Colon (tissue), 2 donors: ENCODE measurements around the gene SLF1.

ENCODE experiments used
- FAIRE-seq: peaks from 2 replicates; lab custom pipeline; 2012; peaks lifted over from hg19 to GRCh38; lab: Jason Lieb, UNC
- donor health status: control.
- donor health status: control.

The SLF1 gene

GRCh38 chr5:94661086-94661485, 42.6 kb downstream of the SLF1 start:
- no peak for FAIRE-seq

- FAIRE-seq = no peak
These were observed 49.5 kb downstream of the SLF1 start for GRCh38 chr5:94667937-94668336.

DNA sequence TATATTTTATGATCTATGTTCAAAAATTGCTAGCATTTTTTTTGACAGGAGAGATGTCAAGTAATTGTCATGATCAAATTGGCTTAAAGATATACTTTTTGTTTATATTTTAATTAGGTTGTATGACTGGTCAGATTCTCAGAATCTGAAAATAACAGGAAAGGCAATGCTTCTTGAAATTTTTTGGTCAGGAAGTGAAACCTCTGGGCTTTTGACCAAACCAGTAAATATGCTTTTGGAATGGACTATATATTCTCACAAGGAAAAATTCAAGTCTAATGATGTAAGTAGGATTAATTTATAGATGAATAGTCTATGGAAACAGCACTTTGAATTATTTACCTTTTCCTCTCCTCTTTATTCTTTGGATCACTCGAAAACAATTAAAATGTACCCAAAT, 52.3 kb downstream of the SLF1 start:
- no peak for FAIRE-seq

DNA sequence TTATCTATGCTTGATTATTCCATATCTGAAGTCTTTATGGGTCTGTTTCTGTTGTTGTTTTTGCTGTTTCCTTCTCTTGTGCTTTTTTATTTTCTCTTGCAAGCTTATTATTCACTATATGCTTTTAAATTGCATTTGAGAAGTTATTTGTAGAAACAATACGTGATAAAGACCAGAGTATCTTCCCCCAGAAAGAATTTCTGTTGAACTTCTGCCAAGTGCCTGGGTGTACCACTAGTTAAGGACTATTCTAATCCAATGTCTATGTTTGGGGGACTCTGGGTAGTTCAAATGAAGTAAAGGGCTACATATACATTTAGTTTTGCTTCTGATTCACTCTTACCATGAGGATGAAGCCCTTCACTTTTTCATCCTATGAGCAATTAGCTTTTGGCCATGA, 54.3 kb downstream of the SLF1 start:
- FAIRE-seq = no peak

GRCh38 chr5:94674490-94675382, 56.3 kb downstream of the SLF1 start:
- no peak for FAIRE-seq

- FAIRE-seq = no peak
These were observed 57.6 kb downstream of the SLF1 start for GRCh38 chr5:94675965-94676618.

- FAIRE-seq = no peak
These were observed 64.5 kb downstream of the SLF1 start for GRCh38 chr5:94682814-94683520.

DNA sequence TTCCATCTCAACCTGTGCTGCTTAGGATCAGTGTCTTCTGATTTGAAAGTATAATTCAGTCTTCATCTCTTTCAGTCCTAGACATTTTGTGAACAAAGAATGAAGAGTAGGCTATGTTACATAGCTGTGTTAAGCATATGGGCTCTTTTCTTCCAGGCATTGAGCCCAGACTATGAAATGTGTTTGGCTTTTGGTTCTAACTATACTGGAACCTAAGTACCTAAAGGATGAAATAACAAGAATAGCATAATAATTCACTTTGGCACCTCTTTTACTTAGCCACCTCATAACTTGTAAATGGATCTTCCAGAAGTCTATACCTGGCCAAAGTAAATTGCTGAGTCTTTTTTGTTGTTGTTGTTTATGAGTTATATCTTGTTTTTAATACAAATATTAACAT, 71.4 kb downstream of the SLF1 start:
- no peak for FAIRE-seq

GRCh38 chr5:94690778-94691177, 72.3 kb downstream of the SLF1 start:
- FAIRE-seq = no peak

DNA sequence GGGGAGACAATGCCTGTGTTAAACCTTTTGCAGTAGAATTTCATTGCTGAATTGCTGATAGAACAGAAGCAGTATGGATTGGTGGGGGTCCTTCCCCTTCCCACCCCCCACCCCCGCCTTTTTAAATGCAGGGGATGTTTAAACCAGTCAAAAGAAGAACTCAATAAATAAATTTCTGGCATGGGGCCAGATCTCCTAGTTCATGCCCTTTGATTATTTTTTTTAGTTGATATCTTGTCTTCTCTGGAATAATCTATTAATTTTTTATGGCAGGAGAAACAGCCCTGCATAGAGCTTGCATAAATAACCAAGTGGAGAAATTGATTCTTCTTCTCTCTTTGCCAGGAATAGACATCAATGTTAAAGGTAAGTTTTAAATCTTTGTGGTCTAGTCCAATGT, 72.8 kb downstream of the SLF1 start:
- no peak for FAIRE-seq

DNA sequence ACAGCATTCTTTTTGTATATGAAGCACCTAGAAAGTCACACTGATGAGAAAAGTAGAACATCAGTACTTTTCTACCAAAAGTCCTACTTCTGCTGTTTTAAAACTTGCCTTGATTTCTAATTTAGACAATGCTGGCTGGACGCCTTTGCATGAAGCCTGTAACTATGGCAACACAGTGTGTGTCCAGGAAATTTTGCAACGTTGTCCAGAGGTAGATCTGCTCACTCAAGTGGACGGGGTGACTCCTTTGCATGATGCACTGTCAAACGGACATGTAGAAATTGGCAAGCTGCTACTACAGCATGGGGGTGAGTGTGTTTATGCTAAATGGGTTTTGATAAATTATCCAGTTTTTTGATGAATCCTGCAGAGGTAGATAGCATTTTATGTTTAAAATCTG, 73.5 kb downstream of the SLF1 start:
- no peak for FAIRE-seq

- FAIRE-seq = no peak
These were observed 74.1 kb downstream of the SLF1 start for GRCh38 chr5:94692581-94692980.

DNA sequence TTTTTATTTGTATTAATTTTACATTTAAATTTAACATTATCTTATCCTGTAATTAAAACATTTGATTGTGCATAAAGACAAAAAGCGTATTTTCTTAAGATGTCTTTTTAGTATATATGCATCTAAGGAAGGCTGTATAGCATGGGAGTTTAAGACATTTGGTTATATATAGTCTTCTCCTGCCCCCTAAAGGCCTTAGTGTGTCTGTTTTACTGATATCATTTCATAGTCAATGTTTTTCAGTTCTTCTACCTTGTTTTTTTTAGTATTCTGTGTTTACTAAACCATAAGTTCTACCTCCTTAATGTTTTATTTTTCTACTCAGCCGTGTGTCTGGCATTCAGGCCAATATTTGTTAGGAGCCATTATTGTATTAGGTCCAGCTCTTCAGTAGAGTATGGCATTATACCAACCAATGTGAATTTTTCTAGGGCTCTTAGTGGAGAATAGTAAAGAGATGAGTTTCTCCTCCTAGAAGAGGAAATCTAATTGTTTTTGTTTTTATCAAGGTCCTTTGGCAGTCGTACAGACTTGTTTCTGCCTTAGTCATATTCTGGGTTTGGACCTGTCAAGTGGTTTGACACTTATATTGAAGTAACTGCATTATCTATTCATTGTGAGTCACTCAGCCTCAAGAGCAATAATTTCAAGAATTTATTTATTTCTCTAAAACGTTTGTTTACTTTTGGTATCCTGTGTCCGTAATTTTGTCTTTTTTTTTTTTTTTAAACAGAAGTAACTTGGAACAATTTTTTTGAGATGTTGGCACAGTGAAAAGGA, 74.8 kb downstream of the SLF1 start:
- peak; percentile 53 for FAIRE-seq

- no peak for FAIRE-seq
These were observed 75.4 kb downstream of the SLF1 start for GRCh38 chr5:94693845-94694370.

- FAIRE-seq = no peak
These were observed 76.2 kb downstream of the SLF1 start for GRCh38 chr5:94694671-94695070.

DNA sequence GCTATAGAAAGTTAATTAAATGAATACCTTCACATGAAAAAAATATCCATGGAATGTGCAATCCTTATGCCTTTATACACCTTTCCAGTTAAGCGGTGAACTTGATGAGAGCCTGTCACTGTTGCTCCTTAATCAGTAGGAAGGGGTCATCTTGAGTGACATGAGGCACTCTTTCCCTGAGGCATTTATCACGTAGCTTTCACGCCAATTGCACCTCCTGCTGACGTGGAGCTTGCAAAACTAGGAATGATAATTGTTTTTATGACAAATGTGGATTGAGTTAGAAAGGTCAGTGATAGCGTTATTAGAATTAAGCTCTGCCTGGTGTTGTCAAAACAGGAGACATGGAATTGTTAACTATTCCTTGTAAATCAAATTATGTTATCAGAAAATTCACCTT, 79.7 kb downstream of the SLF1 start:
- FAIRE-seq = no peak

GRCh38 chr5:94699562-94699961, 81.1 kb downstream of the SLF1 start:
- FAIRE-seq = no peak

- no peak for FAIRE-seq
These were observed 82.1 kb downstream of the SLF1 start for GRCh38 chr5:94700592-94700991.

DNA sequence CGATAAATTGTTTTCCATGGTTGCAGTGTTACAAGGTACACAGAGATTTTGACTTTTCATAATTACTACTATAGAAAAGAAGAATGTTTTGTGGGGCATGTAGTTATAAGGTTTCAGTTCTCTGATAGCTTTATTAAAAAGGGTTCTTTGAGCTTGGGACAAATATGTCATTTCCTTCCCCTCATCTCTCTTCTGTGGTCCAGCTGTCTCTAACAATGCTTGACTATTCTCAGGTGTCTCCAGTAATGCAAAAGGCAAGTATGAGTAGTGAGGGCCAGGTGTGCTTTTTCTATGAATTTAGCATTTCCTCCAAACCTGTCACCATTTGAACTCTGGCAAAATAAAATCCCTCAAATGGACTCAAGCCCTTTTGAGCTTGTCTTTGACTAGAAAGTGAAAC, 84.3 kb downstream of the SLF1 start:
- no peak for FAIRE-seq

DNA sequence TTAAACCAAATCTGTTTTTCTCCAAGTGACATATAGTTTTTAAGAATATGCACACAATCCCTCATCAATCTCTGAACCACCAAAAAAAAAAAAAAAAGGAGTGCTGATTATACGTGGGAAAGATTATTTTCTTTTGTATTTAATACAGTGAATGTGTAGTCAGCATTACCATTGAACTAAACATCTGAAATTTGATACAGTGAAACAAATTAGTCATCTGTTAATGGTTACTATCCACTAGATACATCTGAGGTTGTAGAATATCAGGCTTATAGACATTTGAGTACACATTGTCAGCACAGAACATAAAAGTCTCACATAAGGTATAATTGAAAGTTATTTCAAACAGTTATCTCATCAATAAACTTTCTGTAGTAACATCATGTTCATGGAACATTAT, 87.0 kb downstream of the SLF1 start:
- no peak for FAIRE-seq

DNA sequence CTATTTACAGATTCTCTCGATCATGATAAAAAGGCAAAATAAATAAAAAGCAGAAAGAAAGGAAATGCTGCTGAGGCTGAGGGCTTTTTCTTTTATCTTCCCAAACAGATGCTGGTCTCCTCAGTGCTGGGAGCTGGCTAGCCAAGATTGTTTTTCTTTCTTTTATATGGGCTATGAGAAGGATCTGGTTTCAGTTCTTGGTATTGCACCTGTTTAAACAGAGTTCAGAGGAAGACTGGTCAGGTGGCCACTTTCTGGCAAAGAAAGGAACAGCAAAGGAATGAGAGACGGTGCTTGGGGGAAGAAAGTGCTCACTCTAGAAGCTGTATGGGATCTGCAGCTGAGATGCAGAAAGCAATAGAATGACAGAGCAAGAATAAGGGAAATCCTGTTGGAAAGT, 88.9 kb downstream of the SLF1 start:
- FAIRE-seq = no peak

- no peak for FAIRE-seq
These were observed 90.8 kb downstream of the SLF1 start for GRCh38 chr5:94709277-94709676.
